Measurements from ENCODE around the gene LSM3. TPM values are rescaled to one million over a fixed set of nuclear protein-coding genes. Genes with fewer than 3 reads are reported as not detected.

The LSM3 gene
- 5.3 and 8.3 TPM in 2 replicates for total RNA-seq

DNA sequence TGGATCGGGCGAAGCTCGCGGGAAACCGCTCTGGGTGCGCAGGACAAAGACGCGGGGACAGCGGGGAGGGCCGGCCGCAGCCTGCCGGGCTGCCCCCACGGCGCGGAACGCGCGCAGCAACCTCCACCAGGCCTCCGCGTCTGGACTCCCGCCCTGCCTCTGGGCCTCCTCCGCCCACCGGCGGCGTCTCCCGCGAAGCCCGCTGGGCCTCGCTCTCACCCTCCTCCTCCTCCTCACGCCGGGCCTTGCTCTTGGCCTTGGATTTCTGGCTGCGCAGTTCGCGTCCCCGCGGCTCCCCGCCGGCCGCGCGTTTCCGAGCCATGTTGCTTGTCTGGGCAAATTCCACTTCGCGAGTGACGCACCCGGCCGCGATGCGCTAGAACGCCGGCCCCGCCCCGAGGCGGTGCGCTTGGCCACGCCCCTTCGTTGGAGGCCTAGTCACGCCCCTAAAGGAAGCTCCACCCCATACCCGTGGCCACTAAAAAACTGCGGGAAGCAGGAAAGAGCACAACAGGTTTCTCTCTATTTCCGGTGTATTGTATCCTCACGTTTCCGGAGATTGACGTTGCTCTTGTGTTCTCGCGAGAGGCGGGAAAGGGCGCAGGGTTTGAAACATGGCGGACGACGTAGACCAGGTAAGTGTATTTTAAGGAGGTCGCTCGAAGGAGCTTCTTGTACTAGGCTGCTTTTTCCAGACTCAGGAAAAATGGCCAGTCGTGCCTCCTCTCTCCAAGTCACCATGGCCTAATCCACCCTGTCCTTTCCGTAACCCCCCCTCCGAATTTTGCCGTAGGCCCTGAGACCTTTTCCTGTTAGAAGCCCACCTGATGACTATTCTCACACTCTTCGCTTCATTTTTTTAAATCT, at the start of gene LSM3, which contains the start of gene XPC:
Gene LSM3, plus strand, starts transcription at position 571 of the 867 bp plus-strand sequence. Its CDS starts 44 bp downstream, at position 615.
Gene XPC, minus strand, starts transcription at position 355 of the 867 bp plus-strand sequence. Its CDS starts 33 bp downstream, at position 322.
- peak; percentile 99 for DNase-seq (ENCODE audit: low read depth in 2 of 2)

- DNase-seq (ENCODE audit: low read depth in 2 of 2) = no peak
Observed at GRCh38 chr3:14129296-14129695, 49.3 kb upstream of the LSM3 start.

DNA sequence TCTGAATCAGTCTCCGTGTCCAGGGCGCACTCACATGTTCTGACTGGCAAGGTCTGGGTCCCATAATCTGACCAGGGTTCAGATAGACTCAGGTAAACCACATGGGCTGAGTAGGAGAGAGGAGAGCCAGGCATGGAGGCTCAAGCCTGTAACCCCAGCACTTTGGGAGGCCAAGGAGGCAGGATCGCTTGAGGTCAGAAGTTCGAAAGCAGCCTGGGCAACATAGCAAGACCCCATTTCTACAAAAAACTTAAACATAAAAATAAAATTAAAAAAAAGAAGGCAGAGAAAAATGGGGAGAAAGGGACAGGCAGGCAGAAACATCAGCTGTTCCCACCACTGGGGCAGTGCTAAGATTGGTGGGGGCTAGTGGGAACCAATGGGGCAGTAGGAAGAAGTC, 48.4 kb upstream of the LSM3 start:
- no peak for DNase-seq (ENCODE audit: low read depth in 2 of 2)

- no peak for DNase-seq (ENCODE audit: low read depth in 2 of 2)
Observed at GRCh38 chr3:14130707-14131106, 47.9 kb upstream of the LSM3 start.

- DNase-seq (ENCODE audit: low read depth in 2 of 2) = no peak
Observed at GRCh38 chr3:14131134-14131533, 47.5 kb upstream of the LSM3 start.

GRCh38 chr3:14132120-14132519, 46.5 kb upstream of the LSM3 start:
- no peak for DNase-seq (ENCODE audit: low read depth in 2 of 2)

DNA sequence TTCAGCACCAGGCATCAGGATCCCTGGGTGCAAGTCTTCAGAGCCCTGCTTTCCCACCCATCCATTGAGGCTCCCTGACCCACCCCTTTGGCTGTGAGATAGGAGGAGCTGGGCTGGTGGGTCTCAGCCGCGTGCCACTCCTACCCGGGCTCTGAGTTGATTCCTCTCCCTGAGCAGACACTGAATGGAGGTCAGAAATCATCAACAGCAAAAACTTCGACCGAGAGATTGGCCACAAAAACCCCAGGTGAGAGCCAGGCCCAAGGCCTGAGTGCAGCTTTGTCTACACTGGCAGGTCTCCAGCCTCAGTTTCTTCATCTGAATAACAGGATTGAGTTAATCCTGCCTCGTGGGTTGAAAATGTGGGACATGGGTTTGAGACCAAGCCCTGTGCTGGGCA, 45.9 kb upstream of the LSM3 start:
- no peak for DNase-seq (ENCODE audit: low read depth in 2 of 2)

DNA sequence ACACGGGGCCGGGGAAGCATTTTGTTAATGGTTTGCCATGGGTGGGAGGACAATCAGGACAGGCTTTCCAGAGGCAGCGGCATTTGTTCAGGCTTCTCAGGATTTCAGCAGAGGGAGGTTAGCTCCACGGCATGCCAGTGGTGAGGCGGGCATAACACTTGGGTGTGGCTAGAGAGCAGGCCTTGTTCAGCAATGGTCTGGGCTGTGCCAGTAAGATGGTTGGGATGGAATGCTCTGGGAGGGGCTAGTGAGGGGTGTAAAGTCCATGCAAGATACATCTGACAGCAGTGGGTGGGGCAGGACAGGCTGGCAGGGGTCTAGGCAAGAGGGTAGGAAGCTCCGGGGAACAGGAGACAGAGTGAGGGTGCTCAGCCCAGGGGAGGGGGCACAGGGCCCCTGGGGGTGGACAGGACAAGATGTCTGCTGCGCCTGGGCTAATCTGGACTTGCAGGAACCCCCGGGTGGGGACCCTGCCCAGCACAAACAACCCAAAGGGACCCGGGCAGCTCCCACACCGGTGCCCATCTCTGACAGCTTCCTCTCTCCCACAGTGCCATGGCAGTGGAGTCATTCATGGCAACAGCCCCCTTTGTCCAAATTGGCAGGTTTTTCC, 45.3 kb upstream of the LSM3 start:
- no peak for DNase-seq (ENCODE audit: low read depth in 2 of 2)

GRCh38 chr3:14133876-14134275, 44.7 kb upstream of the LSM3 start:
- no peak for DNase-seq (ENCODE audit: low read depth in 2 of 2)

DNA sequence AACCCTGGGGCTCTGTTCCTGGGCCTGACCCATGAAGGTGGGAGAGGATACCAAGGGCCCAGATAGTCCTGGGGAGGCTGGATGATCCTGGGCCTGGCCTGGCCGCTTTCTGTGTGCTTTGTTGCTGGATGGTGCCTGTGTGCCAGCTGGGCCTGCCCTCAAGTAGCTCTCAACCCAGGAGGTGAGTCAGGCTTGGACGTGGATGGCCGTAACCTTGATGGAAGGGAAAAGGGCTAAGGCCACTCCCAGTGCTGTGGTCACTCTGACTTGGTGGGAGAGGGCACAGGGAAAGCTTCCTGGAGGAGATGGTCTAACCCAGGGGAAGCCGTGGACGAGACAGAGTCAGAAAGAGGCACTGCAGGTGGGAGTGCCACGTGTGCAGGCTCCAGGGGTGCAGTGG, 44.3 kb upstream of the LSM3 start:
- no peak for DNase-seq (ENCODE audit: low read depth in 2 of 2)

DNA sequence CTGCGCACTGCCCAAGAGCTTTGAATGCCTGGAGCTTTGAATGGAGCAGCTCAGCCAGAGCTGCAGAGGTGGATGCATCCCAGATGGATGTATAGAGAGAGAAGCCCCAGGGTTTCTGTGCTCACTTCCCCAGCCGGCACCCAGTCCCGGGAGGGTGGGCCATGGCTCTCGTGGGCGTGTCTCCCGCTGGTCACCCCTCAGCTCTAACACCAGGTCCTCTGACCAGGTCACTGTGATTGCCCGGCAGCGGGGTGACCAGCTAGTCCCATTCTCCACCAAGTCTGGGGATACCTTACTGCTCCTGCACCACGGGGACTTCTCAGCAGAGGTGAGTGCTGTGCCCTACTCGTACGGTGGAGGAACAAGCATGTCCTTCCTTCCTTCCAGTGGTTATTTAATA, 43.0 kb upstream of the LSM3 start:
- DNase-seq (ENCODE audit: low read depth in 2 of 2) = no peak

DNA sequence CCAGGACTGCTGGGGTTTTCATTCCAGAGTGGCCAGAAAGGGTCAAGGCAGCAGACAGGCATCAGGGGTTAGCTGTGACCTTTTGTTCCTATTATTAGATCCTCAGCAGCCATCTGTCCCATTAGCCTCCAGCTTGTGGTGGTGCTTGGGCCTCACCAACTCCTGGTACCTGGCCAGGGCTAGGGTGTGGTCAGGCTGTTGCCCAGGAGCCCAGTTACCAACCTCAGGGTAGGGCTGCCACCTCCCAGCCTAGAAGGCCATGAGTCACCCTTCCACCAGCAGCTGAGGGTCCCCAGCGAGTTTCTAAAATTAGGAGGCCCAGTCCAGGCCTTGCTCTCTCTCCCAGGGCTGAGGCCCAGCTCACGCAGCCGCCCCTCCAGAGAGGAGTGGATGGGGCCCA, 41.6 kb upstream of the LSM3 start:
- DNase-seq (ENCODE audit: low read depth in 2 of 2) = no peak

- no peak for DNase-seq (ENCODE audit: low read depth in 2 of 2)
Observed at GRCh38 chr3:14137445-14137844, 41.2 kb upstream of the LSM3 start.

- DNase-seq (ENCODE audit: low read depth in 2 of 2) = no peak
Observed at GRCh38 chr3:14138109-14138877, 40.3 kb upstream of the LSM3 start.

GRCh38 chr3:14138878-14139655, 39.5 kb upstream of the LSM3 start:
- DNase-seq (ENCODE audit: low read depth in 2 of 2) = no peak

- DNase-seq (ENCODE audit: low read depth in 2 of 2) = no peak
Observed at GRCh38 chr3:14139771-14140170, 38.8 kb upstream of the LSM3 start.

DNA sequence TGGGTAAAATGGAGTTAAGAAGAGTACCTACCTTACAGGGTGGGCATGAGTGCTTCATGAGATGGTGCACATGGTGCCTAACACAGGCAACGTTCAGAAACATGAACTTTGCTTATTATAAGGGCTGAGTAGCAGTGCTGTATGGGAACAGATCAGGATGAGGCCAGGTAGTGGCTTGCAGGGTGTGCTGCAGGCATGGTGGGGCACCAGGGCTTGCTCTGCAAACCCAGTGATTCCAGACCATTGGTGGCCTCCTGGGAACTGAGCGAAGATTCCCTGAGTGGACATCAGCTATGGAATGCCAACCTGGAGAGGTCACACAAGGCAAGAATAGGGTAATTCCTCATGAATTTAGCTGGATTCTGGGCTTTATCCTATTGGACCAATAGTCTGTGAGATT, 37.9 kb upstream of the LSM3 start:
- no peak for DNase-seq (ENCODE audit: low read depth in 2 of 2)

DNA sequence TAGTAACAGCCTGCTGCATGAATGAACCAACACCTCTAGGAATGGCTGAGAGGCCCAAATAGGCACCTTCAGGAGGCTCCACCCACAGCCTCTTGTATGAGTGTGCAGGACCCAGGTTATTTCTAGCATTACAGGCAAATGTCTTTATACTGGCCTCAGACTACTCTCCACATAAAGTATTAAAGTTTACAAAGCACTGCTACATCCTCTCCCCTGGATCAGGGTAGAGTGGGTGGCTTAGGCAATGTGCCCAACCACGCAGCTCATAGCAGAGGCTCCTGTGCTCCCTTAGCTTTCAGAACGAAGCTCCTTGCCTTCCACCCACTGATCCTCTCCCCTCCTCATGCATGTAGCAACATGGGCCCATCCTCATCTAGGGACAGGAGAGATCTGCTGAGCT, 37.5 kb upstream of the LSM3 start:
- no peak for DNase-seq (ENCODE audit: low read depth in 2 of 2)

DNA sequence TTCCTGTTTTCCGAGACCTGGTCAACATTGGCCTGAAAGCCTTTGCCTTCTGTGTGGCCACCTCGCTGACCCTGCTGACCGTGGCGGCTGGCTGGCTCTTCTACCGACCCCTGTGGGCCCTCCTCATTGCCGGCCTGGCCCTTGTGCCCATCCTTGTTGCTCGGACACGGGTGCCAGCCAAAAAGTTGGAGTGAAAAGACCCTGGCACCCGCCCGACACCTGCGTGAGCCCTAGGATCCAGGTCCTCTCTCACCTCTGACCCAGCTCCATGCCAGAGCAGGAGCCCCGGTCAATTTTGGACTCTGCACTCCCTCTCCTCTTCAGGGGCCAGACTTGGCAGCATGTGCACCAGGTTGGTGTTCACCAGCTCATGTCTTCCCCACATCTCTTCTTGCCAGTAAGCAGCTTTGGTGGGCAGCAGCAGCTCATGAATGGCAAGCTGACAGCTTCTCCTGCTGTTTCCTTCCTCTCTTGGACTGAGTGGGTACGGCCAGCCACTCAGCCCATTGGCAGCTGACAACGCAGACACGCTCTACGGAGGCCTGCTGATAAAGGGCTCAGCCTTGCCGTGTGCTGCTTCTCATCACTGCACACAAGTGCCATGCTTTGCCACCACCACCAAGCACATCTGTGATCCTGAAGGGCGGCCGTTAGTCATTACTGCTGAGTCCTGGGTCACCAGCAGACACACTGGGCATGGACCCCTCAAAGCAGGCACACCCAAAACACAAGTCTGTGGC, 36.8 kb upstream of the LSM3 start:
- peak in 1 of 2 donors; percentile 60 for DNase-seq (ENCODE audit: low read depth in 2 of 2)

- DNase-seq (ENCODE audit: low read depth in 2 of 2) = no peak
Observed at GRCh38 chr3:14142567-14143270, 35.9 kb upstream of the LSM3 start.

Data from dermis microvascular lymphatic vessel endothelial cell (primary cell).